ENCODE results near the gene LRSAM1. TPM values are rescaled to one million over a fixed set of nuclear protein-coding genes. Genes with fewer than 3 reads are reported as not detected.

The LRSAM1 gene
- total and polyA plus RNA-seq, 3 donors from 2014 or later: 9.9 to 22.0 (median 20.5) TPM

- intact Hi-C loops (cut with DNase I; ENCODE audit: low total_unique reads): no loop called here
- Histone ChIP-seq H3K36me3 (ENCODE audit: low read depth, missing control alignments) (no peaks in the 10 kb centered on the region), H3K9me3 (no peaks in the 10 kb centered on the region), H3K4me3 (no peak overlapping the region), H3K27ac (no peak overlapping the region), H3K4me1 (peaks cover 8% of the 10 kb centered on the region), H3K27me3 (no peaks in the 10 kb centered on the region)
- no peak for TF ChIP-seq POLR2A (IDR thresholded peaks at IDR 0.05)
- TF ChIP-seq, protein P1, sequence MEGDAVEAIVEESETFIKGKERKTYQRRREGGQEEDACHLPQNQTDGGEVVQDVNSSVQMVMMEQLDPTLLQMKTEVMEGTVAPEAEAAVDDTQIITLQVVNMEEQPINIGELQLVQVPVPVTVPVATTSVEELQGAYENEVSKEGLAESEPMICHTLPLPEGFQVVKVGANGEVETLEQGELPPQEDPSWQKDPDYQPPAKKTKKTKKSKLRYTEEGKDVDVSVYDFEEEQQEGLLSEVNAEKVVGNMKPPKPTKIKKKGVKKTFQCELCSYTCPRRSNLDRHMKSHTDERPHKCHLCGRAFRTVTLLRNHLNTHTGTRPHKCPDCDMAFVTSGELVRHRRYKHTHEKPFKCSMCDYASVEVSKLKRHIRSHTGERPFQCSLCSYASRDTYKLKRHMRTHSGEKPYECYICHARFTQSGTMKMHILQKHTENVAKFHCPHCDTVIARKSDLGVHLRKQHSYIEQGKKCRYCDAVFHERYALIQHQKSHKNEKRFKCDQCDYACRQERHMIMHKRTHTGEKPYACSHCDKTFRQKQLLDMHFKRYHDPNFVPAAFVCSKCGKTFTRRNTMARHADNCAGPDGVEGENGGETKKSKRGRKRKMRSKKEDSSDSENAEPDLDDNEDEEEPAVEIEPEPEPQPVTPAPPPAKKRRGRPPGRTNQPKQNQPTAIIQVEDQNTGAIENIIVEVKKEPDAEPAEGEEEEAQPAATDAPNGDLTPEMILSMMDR (IDR thresholded peaks at IDR 0.05): no peak
- no peak for DNase-seq
- 88 to 92% methylated on average over 5 to 8 of the region's 8 CpGs for WGBS, 2 donors
Measured at GRCh38 chr9:127488946-127489345, 37.6 kb downstream of the LRSAM1 start.

DNA sequence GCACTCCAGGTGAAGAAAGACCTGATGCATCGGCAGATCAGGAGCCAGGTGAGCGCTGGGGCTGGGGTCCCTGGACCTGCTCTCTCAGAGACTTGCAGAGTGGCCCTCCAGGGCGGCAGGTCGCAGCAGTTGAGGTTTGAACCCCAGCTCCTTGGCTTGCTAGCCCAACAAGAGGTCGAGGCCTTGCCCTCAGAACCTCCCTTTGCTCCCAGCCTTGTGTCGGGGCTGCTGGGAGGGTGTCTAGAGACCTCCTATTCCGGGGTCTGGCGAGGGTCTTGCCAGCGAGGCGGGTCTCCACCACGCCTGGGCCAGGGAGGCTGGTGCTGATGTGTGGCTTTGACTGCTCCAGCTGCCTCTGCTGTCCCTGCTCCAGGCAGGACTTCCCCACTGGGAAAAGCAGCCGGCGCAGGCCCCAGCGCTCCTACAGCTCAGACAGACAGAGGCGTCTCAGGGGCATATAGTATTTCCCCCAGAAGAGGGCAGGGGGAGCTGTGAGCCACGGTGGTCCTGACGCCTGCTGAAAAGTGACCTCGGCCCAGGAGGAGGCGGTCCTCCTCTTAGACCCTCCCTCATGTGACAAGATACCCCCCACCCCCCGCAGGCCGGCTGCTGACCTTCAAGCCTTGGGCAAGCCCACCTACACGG, 38.3 kb downstream of the LRSAM1 start:
- no peaks in the 10 kb centered on the region for H3K9me3 ChIP-seq
- H3K36me3 ChIP-seq (ENCODE audit: low read depth, missing control alignments): no peaks in the 10 kb centered on the region
- intact Hi-C loops (cut with DNase I; ENCODE audit: low total_unique reads): no loop called here
- no peak for TF ChIP-seq POLR2A (IDR thresholded peaks at IDR 0.05)
- TF ChIP-seq, protein P1 (IDR thresholded peaks at IDR 0.05): no peak
- DNase-seq: no peak
- no peaks in the 10 kb centered on the region for H3K27me3 ChIP-seq
- peaks cover 8% of the 10 kb centered on the region for H3K4me1 ChIP-seq
- 77 to 86% methylated on average over 13 to 22 of the region's 22 CpGs for WGBS, 2 donors
- no peak overlapping the region for H3K27ac ChIP-seq
- H3K4me3 ChIP-seq: no peak overlapping the region

GRCh38 chr9:127490535-127491230, 39.4 kb downstream of the LRSAM1 start:
- Histone ChIP-seq H3K4me3 (no peak overlapping the region), H3K27ac (no peak overlapping the region), H3K4me1 (peaks cover 17% of the 10 kb centered on the region), H3K27me3 (no peaks in the 10 kb centered on the region), H3K9me3 (no peaks in the 10 kb centered on the region), H3K36me3 (ENCODE audit: low read depth, missing control alignments) (no peaks in the 10 kb centered on the region)
- TF ChIP-seq, protein P1 (IDR thresholded peaks at IDR 0.05): no peak
- no peak for TF ChIP-seq POLR2A (IDR thresholded peaks at IDR 0.05)
- WGBS, 2 donors: 68 to 75% methylated on average over 9 of the region's 9 CpGs
- intact Hi-C loops (cut with DNase I; ENCODE audit: low total_unique reads): no loop called here
- no peak for DNase-seq

DNA sequence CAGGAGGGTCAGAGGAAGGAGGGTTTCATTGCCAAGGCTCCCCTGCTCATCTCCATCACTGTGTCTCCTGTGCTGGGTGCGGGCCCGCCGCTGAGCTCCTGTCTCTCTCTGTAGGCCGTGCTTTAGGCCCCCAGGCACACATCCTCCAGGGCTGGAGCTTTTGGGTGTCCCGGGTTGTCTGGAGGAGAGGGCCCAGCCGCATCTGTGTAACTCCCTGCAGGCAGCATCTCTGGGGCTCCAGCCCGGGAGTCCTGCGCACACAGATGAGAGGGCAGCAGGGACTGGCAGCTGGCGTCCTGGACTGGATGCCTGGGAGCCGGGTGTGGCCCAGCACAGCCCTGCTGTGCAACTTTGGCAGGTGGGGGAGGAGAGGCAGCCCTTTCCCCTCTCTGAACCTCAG, 40.2 kb downstream of the LRSAM1 start:
- Histone ChIP-seq H3K36me3 (ENCODE audit: low read depth, missing control alignments) (no peaks in the 10 kb centered on the region), H3K27ac (no peak overlapping the region), H3K27me3 (no peaks in the 10 kb centered on the region)

More for the DNA sequence above, 40.2 kb downstream of the LRSAM1 start:
- TF ChIP-seq POLR2A (IDR thresholded peaks at IDR 0.05): no peak
- TF ChIP-seq, protein P1 (IDR thresholded peaks at IDR 0.05): no peak
- DNase-seq: no peak
- intact Hi-C loops (cut with DNase I; ENCODE audit: low total_unique reads): no loop called here
- Histone ChIP-seq H3K9me3 (no peaks in the 10 kb centered on the region), H3K4me3 (no peak overlapping the region), H3K4me1 (peaks cover 17% of the 10 kb centered on the region)
- WGBS, 2 donors: 59 to 83% methylated on average over 8 to 10 of the region's 10 CpGs

All from testis (tissue), 3 donors.